HEK293T (cell line): ENCODE measurements around the gene FUT1.

Source experiments
- CTCF ChIA-PET: fragments of 350-600 bp; formaldehyde crosslinking; extraction: SDS; loops from one replicate; lab custom pipeline; 2021; ENCODE audit warnings: antibody characterized with exemption, inconsistent platforms; lab: Yijun Ruan, JAX
- POLR2A ChIA-PET: fragments of 350-600 bp; formaldehyde crosslinking; extraction: SDS; loops from one replicate; lab custom pipeline; 2020; ENCODE audit warnings: antibody characterized with exemption, inconsistent platforms; lab: Yijun Ruan, JAX
- DNase-seq: peaks from one replicate; pipeline ENCODE4 v3.0.0; 2012; ENCODE audit warnings: mixed read lengths; ENCODE audit errors: extremely low spot score
- ARNT ChIP-seq: fragments of 450-650 bp; IDR thresholded peaks from 2 replicates; pipeline ENCODE4 v1.6.1; 2017; ENCODE audit warnings: mild to moderate bottlenecking
- BHLHE40 ChIP-seq: fragments of 450-650 bp; IDR thresholded peaks from 2 replicates; pipeline ENCODE4 v1.6.1; 2016; ENCODE audit warnings: mild to moderate bottlenecking, moderate library complexity, borderline replicate concordance
- CTBP1 ChIP-seq: fragments of 450-650 bp; IDR thresholded peaks from 2 replicates; pipeline ENCODE4 v1.6.1; 2016; ENCODE audit warnings: borderline replicate concordance
- ELF4 ChIP-seq: fragments of 450-650 bp; IDR thresholded peaks from 2 replicates; pipeline ENCODE4 v1.6.1; 2017; ENCODE audit warnings: antibody characterized with exemption
- FOXA1 ChIP-seq: fragments of 450-650 bp; IDR thresholded peaks from 2 replicates; pipeline ENCODE4 v1.6.1; 2016; ENCODE audit warnings: mild to moderate bottlenecking
- FOXK2 ChIP-seq: fragments of 450-650 bp; IDR thresholded peaks from 2 replicates; pipeline ENCODE4 v1.6.1; 2016; ENCODE audit warnings: mild to moderate bottlenecking
- FOXM1 ChIP-seq: fragments of 450-650 bp; IDR thresholded peaks from 2 replicates; pipeline ENCODE4 v1.6.1; 2017; ENCODE audit warnings: mild to moderate bottlenecking, borderline replicate concordance
- HDGF ChIP-seq: fragments of 450-650 bp; IDR thresholded peaks from 2 replicates; pipeline ENCODE4 v1.6.1; 2017; ENCODE audit warnings: antibody characterized with exemption, borderline replicate concordance
- L3MBTL2 ChIP-seq: fragments of 450-650 bp; conservative IDR thresholded peaks from 2 replicates; pipeline ENCODE4 v1.6.1; 2016; ENCODE audit warnings: mild to moderate bottlenecking
- LEF1 ChIP-seq: fragments of 450-650 bp; IDR thresholded peaks from 2 replicates; pipeline ENCODE4 v1.6.1; 2017; ENCODE audit warnings: mild to moderate bottlenecking, borderline replicate concordance
- NFRKB ChIP-seq: fragments of 450-650 bp; IDR thresholded peaks from 2 replicates; pipeline ENCODE4 v1.6.1; 2016; ENCODE audit warnings: mild to moderate bottlenecking, moderate library complexity
- PKNOX1 ChIP-seq: fragments of 450-650 bp; IDR thresholded peaks from 2 replicates; pipeline ENCODE4 v1.6.1; 2016
- SP1 ChIP-seq: fragments of 450-650 bp; IDR thresholded peaks from 2 replicates; pipeline ENCODE4 v1.6.1; 2017
- SUZ12 ChIP-seq: fragments of 450-650 bp; IDR thresholded peaks from 2 replicates; pipeline ENCODE4 v1.6.1; 2016; ENCODE audit warnings: mild to moderate bottlenecking
- TARDBP ChIP-seq: fragments of 450-650 bp; IDR thresholded peaks from 2 replicates; pipeline ENCODE4 v1.6.1; 2016
- ZNF384 ChIP-seq: fragments of 450-650 bp; IDR thresholded peaks from 2 replicates; pipeline ENCODE4 v1.6.1; 2016

FUT1 gene

GRCh38 chr19:48756686-48757085 lies 4.2 kb upstream of the FUT1 start:
- ChIA-PET CTCF (no interaction called here), POLR2A (interaction anchor here (0.7 to 1.7 kb wide), 3 partner anchors 10 to 28 kb away, joined by 3 to 4 read pairs (median 4); partner anchors contain the start of gene IZUMO1)
- no peak for DNase-seq
- no peak for TF ChIP-seq SP1
- no peak for TF ChIP-seq HDGF
- TF ChIP-seq L3MBTL2, result no peak
- no peak for TF ChIP-seq BHLHE40
- TF ChIP-seq FOXA1, result no peak
- TF ChIP-seq CTBP1, result no peak
- TF ChIP-seq ZNF384, result no peak
- no peak for TF ChIP-seq FOXK2
- TF ChIP-seq TARDBP, result no peak
- TF ChIP-seq SUZ12, result no peak
- TF ChIP-seq ARNT, result no peak
- no peak for TF ChIP-seq NFRKB
- TF ChIP-seq LEF1, result no peak
- TF ChIP-seq ELF4, result no peak
- no peak for TF ChIP-seq PKNOX1
- no peak for TF ChIP-seq FOXM1

- POLR2A ChIA-PET, result interaction anchor here (0.7 to 1.7 kb wide), 4 partner anchors 9 to 40 kb away, joined by 3 to 4 read pairs (median 4); partner anchors contain the start of gene IZUMO1
- CTCF ChIA-PET, result no interaction called here
- TF ChIP-seq CTBP1 (no peak), SP1 (no peak), SUZ12 (no peak), ZNF384 (no peak), FOXA1 (no peak), PKNOX1 (no peak), FOXM1 (no peak), L3MBTL2 (no peak), LEF1 (no peak), NFRKB (no peak), ELF4 (no peak), ARNT (no peak), HDGF (no peak), FOXK2 (no peak), TARDBP (no peak), BHLHE40 (no peak)
- no peak for DNase-seq
Measured at GRCh38 chr19:48756212-48756611, 3.8 kb upstream of the FUT1 start.

- TF ChIP-seq CTBP1 (no peak), ELF4 (no peak), FOXA1 (no peak), ZNF384 (no peak), SUZ12 (no peak), FOXM1 (no peak), ARNT (no peak), L3MBTL2 (no peak), LEF1 (no peak), TARDBP (no peak), FOXK2 (no peak), NFRKB (no peak), BHLHE40 (no peak), HDGF (no peak), SP1 (no peak), PKNOX1 (no peak)
- no peak for DNase-seq
- POLR2A ChIA-PET, result interaction anchor here (0.7 to 1.7 kb wide), 4 partner anchors 9 to 40 kb away, joined by 3 to 4 read pairs (median 4); partner anchors contain the start of gene IZUMO1
- CTCF ChIA-PET, result no interaction called here
Measured at GRCh38 chr19:48755787-48756186, 3.3 kb upstream of the FUT1 start.

- CTCF ChIA-PET, result no interaction called here
- POLR2A ChIA-PET, result interaction anchor here (1.1 to 1.7 kb wide), 2 partner anchors 11 to 30 kb away, joined by 3 to 4 read pairs; no protein-coding TSS in a partner anchor
- DNase-seq, result no peak
- TF ChIP-seq ARNT (no peak), FOXK2 (no peak), FOXM1 (no peak), SP1 (no peak), ELF4 (no peak), ZNF384 (no peak), BHLHE40 (no peak), NFRKB (no peak), CTBP1 (no peak), HDGF (no peak)
Measured at GRCh38 chr19:48755084-48755641, 2.7 kb upstream of the FUT1 start, which contains the start of gene FGF21. FGF21 (plus strand) TSS chr19:48755524; CDS start chr19:48756237, 713 bp downstream.

- DNase-seq, result no peak
- TF ChIP-seq TARDBP (no peak), HDGF (no peak), FOXM1 (no peak), BHLHE40 (no peak), PKNOX1 (no peak), FOXA1 (no peak), SP1 (no peak), NFRKB (no peak), CTBP1 (no peak), FOXK2 (no peak), SUZ12 (no peak), ARNT (no peak)
- POLR2A ChIA-PET, result no interaction called here
- CTCF ChIA-PET, result interaction anchor here (0.7 kb wide), 1 partner anchor 107 kb away, joined by 3 read pairs; no protein-coding TSS in a partner anchor
Measured at GRCh38 chr19:48751845-48752495, 471 bp downstream of the FUT1 start.
